Epidermal melanocyte (primary cell): Measurements from ENCODE around the gene SMURF1.

ENCODE experiments used
- DNase-seq: peaks from one replicate; pipeline ENCODE4 v3.0.0; 2011; ENCODE audit warnings: low spot score; ENCODE audit not compliant: insufficient read length

Gene SMURF1

DNA sequence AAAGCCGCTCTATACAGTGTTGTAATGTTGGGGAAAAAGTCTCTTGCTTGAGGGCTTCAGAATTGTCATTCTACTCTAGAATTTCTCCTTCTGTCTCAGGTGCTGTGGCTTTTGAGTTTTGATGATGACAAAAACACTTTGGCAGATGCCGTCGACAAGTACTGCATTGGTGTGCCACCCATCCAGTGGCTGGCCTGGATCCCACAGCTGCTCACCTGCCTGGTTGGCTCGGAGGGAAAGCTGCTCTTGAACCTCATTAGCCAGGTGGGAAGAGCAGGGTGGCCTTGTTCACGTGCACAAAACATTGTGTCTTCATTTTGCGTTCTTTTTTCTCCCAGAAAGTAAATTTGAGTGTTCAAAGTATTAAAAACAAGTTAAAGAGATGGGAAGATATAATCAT is 153.6 kb downstream of the SMURF1 start:
- no peak for DNase-seq

DNA sequence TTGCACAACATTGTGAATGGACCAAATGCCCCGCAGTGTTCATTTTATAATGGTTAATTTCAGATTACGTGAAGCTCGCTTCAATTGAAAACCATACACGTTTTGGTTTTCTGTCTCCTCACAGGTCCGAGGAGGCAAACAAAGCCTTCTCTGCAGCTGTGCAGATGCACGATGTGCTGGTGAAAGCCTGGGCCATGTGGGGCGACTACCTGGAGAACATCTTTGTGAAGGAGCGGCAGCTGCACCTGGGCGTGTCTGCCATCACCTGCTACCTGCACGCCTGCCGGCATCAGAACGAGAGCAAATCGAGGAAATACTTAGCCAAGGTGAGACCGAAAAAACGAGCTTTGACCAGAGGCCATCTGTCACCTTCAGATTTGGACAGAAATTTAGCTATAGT is 155.3 kb downstream of the SMURF1 start:
- no peak for DNase-seq

DNA sequence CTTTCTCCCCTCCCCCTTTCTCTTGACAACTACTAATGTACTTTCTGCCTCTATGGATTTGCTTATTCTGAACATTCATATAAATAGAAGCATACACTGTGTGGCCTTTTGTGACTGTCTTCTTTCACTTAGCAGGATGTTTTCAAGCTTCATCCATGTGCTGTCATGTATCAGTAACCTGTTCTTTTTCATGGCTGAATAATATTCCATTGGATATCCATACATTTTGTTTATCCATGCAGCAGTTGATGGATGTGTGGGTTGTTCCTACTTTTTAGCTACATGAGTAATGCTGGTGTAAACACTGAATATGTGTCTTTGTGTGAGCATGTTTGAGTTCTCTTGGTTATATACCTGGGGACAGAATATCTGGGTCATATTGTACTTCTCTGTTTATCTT is 158.0 kb downstream of the SMURF1 start:
- DNase-seq: no peak

DNA sequence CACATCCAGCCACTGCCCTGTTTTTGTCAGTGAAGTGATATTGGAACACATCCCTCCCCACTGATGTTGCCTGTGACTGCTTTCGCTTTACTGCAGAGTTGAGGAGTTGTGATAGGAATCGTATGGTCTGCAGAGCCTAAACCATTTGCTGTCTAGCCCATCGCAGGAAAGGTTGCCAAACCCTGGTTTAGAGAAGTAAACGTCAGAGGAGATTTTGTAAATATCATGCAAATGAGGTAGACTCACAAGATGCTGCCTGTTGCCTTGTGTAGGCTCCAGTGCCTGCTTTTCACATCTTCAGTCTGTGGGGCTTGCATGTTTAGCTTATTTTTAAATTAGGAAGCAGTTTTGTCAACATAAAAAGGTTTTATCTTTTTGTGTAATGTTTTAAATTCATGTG is 158.5 kb downstream of the SMURF1 start:
- no peak for DNase-seq

DNA sequence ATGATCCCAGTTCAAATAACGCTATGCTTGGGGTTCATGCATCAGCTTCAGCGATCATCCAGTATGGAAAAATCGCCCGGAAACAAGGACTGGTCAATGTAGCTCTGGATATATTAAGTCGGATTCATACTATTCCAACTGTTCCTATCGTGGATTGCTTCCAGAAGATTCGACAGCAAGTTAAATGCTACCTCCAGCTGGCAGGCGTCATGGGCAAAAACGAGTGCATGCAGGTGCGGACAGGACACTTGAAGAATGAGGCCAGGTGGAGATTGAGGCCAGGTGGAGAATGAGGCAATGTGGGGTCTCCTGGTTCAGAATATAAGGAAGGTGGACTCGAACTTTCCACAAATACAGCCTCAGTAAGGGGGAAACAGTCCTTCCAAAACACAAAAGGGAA is 159.8 kb downstream of the SMURF1 start:
- DNase-seq: no peak

DNA sequence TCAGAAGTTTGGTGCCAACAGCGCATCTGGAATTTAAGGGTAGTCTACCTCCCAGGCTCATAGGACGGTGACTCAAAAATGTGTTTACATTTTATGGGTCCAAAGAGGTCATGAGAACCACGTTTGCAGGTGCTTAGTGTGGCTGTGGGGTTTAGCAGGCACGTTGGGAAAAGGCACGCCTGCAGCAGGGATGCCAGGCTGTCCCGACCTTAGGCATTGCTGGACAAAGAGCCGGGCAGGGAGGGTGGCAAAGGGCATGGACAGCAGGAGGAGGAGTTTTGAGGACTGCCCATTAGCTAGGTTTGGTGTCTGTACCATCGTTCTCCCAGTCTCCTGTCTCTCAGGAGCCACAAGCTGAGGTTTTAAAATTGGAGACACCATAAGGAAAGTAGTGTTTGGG is 161.2 kb downstream of the SMURF1 start:
- DNase-seq: no peak

DNA sequence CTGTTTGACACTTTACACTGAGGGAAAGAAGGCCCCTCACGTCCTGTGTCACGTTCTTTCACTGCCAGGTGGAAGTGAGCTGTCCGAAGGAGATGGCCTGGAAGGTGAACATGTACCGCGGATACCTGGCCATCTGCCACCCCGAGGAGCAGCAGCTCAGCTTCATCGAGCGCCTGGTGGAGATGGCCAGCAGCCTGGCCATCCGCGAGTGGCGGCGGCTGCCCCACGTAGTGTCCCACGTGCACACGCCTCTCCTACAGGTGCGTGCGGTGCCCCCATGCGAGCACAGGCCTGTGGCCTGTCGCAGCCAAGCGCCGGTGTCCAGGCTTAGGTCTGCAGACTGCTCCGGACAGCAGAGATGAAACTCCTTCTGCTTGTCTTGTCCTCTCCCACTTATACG is 162.2 kb downstream of the SMURF1 start:
- DNase-seq: no peak

DNA sequence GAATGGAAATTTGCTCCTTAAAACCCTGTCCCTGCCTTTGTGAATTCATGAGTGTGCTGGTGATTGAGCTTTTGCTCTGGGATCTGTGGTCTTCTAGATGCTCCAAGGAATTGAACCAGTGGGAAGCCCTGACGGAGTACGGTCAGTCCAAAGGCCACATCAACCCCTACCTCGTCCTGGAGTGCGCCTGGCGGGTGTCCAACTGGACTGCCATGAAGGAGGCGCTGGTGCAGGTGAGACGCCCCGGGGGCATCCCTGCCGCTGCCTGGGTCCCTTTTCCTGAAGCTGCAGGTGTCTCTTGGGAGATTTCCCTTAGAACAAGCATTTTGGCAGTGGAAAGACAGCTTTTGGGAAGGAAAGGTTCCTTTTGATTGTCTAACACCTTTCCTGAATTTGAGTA is 165.2 kb downstream of the SMURF1 start:
- no peak for DNase-seq
